CD14-positive monocyte (primary cell): ENCODE data around the gene MBD5. TPM values are rescaled to one million over a fixed set of nuclear protein-coding genes. Genes with fewer than 3 reads are reported as not detected.

Experiments
- DNase-seq, 3 donors: peaks; one replicate each; pipeline ENCODE4 v3.0.0-alpha.2; 2011 to 2022
- H2AFZ ChIP-seq: 2 replicates; pipeline ENCODE4 v1.6.0; 2012; ENCODE audit warnings: mild to moderate bottlenecking, low read depth, low read length, inconsistent platforms; ENCODE audit not compliant: insufficient read depth, poor library complexity, severe bottlenecking
- H3K27ac ChIP-seq, 2 donors: 1 replicate in 1 of 2; 2 replicates in 1 of 2; pipeline ENCODE4 v1.5.1; 2012 to 2013; ENCODE audit warnings: low read length in 2 of 2, control low read depth in 1 of 2, inconsistent platforms in 1 of 2, low read depth in 1 of 2, mild to moderate bottlenecking in 1 of 2
- H3K27me3 ChIP-seq, 2 donors: one replicate each; pipeline versions ENCODE4 v1.6.0 to v1.6.1; 2011 to 2013; ENCODE audit warnings: low read length in 2 of 2; ENCODE audit not compliant: control insufficient read depth in 2 of 2, insufficient read depth in 2 of 2
- H3K36me3 ChIP-seq, 2 donors: replicated peaks in 1 of 2; 1 replicate in 1 of 2; 2 replicates in 1 of 2; pipeline versions ENCODE4 v1.5.1 to v1.6.1; 2012 to 2013; ENCODE audit warnings: low read length in 2 of 2, control low read depth in 1 of 2, inconsistent platforms in 1 of 2, mild to moderate bottlenecking in 1 of 2; ENCODE audit not compliant: insufficient read depth in 2 of 2, control insufficient read depth in 1 of 2
- H3K4me1 ChIP-seq, 2 donors: 1 replicate in 1 of 2; 2 replicates in 1 of 2; pipeline versions ENCODE4 v1.5.1 to v1.6.1; 2012 to 2013; ENCODE audit warnings: low read length in 2 of 2, control low read depth in 1 of 2, inconsistent platforms in 1 of 2, mild to moderate bottlenecking in 1 of 2, moderate library complexity in 1 of 2; ENCODE audit not compliant: insufficient read depth in 2 of 2, control insufficient read depth in 1 of 2
- H3K4me2 ChIP-seq: replicated peaks from 2 replicates; pipeline ENCODE3; 2012; ENCODE audit warnings: low read length, moderate library complexity, mild to moderate bottlenecking; ENCODE audit not compliant: poor library complexity, severe bottlenecking; ENCODE audit errors: extremely low read depth
- H3K4me3 ChIP-seq, 3 experiments: fragments of 200-600 bp in 1 of 3; sonication (generic) in 1 of 3; replicated peaks in 1 of 3; 1 replicate in 2 of 3; 2 replicates in 1 of 3; pipeline ENCODE4 v1.5.1; 2011 to 2013; ENCODE audit warnings: low read length in 3 of 3, mild to moderate bottlenecking in 3 of 3, control low read depth in 2 of 3, low read depth in 2 of 3, inconsistent platforms in 1 of 3, moderate library complexity in 1 of 3
- H3K79me2 ChIP-seq: 2 replicates; pipeline ENCODE4 v1.6.0; 2012; ENCODE audit warnings: mild to moderate bottlenecking, control low read depth, inconsistent platforms, low read length, moderate library complexity; ENCODE audit not compliant: insufficient read depth
- H3K9ac ChIP-seq: 2 replicates; pipeline ENCODE4 v1.6.0; 2017; ENCODE audit warnings: low read length, mild to moderate bottlenecking; ENCODE audit not compliant: insufficient read depth, poor library complexity, severe bottlenecking
- H3K9me3 ChIP-seq, 2 donors: replicated peaks in 1 of 2; 1 replicate in 1 of 2; 2 replicates in 1 of 2; pipeline versions ENCODE4 v1.5.1 to v1.6.1; 2012 to 2013; ENCODE audit warnings: low read length in 2 of 2, control low read depth in 1 of 2; ENCODE audit not compliant: control insufficient read depth in 1 of 2, insufficient read depth in 1 of 2
- H4K20me1 ChIP-seq: 2 replicates; pipeline ENCODE4 v1.6.0; 2012; ENCODE audit warnings: mild to moderate bottlenecking, low read length, control low read depth, moderate library complexity; ENCODE audit not compliant: insufficient read depth
- H3K27ac Mint-ChIP-seq, 7 donors: one replicate each; pipeline ENCODE4 v1.8.0; 2020; ENCODE audit warnings: mild to moderate bottlenecking in 7 of 7, mixed read lengths in 7 of 7, moderate library complexity in 6 of 7, inconsistent platforms in 2 of 7
- H3K27me3 Mint-ChIP-seq, 3 donors: one replicate each; pipeline ENCODE4 v1.8.0; 2021 to 2022; ENCODE audit warnings: low read depth in 3 of 3, mild to moderate bottlenecking in 3 of 3, mixed read lengths in 3 of 3, moderate library complexity in 3 of 3, inconsistent platforms in 1 of 3
- H3K36me3 Mint-ChIP-seq, 2 donors: one replicate each; pipeline ENCODE4 v1.8.0; 2020; ENCODE audit warnings: mixed read lengths in 2 of 2, inconsistent platforms in 1 of 2, mild to moderate bottlenecking in 1 of 2
- H3K4me1 Mint-ChIP-seq: one replicate; pipeline ENCODE4 v1.8.0; 2020; ENCODE audit warnings: mild to moderate bottlenecking, mixed read lengths
- H3K4me3 Mint-ChIP-seq, 2 donors: one replicate each; pipeline ENCODE4 v1.8.0; 2020; ENCODE audit warnings: mild to moderate bottlenecking in 2 of 2, mixed read lengths in 2 of 2, moderate library complexity in 1 of 2
- H3K9me3 Mint-ChIP-seq, 7 donors: one replicate each; pipeline ENCODE4 v1.8.0; 2020 to 2022; ENCODE audit warnings: mixed read lengths in 7 of 7, mild to moderate bottlenecking in 6 of 7, moderate library complexity in 6 of 7, inconsistent platforms in 2 of 7
- CTCF ChIP-seq: fragments of 200-600 bp; IDR thresholded peaks from one replicate; pipeline ENCODE4 v1.8.0; 2022; ENCODE audit warnings: antibody characterized with exemption, mild to moderate bottlenecking
- WGBS: methylation state at CpG from one replicate; pipeline ENCODE4 v1.1.5; 2013; ENCODE audit warnings: missing lambda C conversion rate; ENCODE audit not compliant: insufficient coverage; 5-methylcytosine and 5-hydroxymethylcytosine counted together
- intact Hi-C, 2 donors: fragments of 100-400 bp; cut with micrococcal nuclease; formaldehyde crosslinking; loops; one replicate each; pipeline versions ENCODE4 v1.15.0 to v1.15.1; 2023
- polyA plus RNA-seq, 3 donors: library from polyadenylated mRNA; depleted of rRNA in 1 of 3; unstranded in 2 of 3; stranded (reverse) in 1 of 3; fragments of 300-500 nt in 2 of 3; fragments of >200 nt in 1 of 3; fragmentation: Illumina TruSeq in 2 of 3; gene quantifications; 1 replicate in 2 of 3; 2 replicates in 1 of 3; pipeline ENCODE4 v1.2.3, GENCODE V29; 2012 to 2021

MBD5 gene
- polyA plus RNA-seq, 3 donors = 2.3 to 5.7 (median 3.5) TPM

- Histone ChIP-seq H3K27me3 (no peaks in the 10 kb centered on the region), H3K4me1 (no peaks in the 10 kb centered on the region), H2AFZ (no peak overlapping the region), H3K9me3 (peaks cover 0 to 9% of the 10 kb centered on the region in 2 donors), H3K36me3 (no peaks in the 10 kb centered on the region), H4K20me1 (no peaks in the 10 kb centered on the region), H3K27ac (no peak overlapping the region), H3K9ac (no peak overlapping the region), H3K4me2 (no peak overlapping the region), H3K79me2 (no peaks in the 10 kb centered on the region), H3K4me3 (no peak overlapping the region)
- Mint-ChIP-seq H3K4me1 (no peaks in the 10 kb centered on the region), H3K27ac (no peak overlapping the region), H3K36me3 (peaks cover 2 to 13% of the 10 kb centered on the region in 2 donors), H3K9me3 (peaks cover 2 to 15% (median 5%) of the 10 kb centered on the region in 7 donors), H3K27me3 (peaks cover 0 to 2% (median 0%) of the 10 kb centered on the region in 3 donors), H3K4me3 (no peak overlapping the region)
- intact Hi-C loops = no loop called here
- DNase-seq = no peak
- TF ChIP-seq CTCF = no peak
- WGBS = no CpG with 5 or more reads among the region's 3 CpGs
Observed at GRCh38 chr2:148317598-148317997, 296.7 kb downstream of the MBD5 start.

- Histone ChIP-seq H3K4me3 (no peak overlapping the region), H3K4me2 (no peak overlapping the region), H2AFZ (no peak overlapping the region), H3K9ac (no peak overlapping the region), H3K27ac (no peak overlapping the region), H3K4me1 (no peaks in the 10 kb centered on the region), H4K20me1 (no peaks in the 10 kb centered on the region), H3K36me3 (peaks cover 0 to under 1% of the 10 kb centered on the region in 2 donors), H3K27me3 (no peaks in the 10 kb centered on the region), H3K79me2 (no peaks in the 10 kb centered on the region), H3K9me3 (peaks cover 0 to under 1% of the 10 kb centered on the region in 2 donors)
- H3K27ac Mint-ChIP-seq = no peak overlapping the region
- H3K27me3 Mint-ChIP-seq = peaks cover 0 to 2% (median 2%) of the 10 kb centered on the region in 3 donors
- peaks cover 18 to 23% of the 10 kb centered on the region in 2 donors for H3K36me3 Mint-ChIP-seq
- intact Hi-C loops = no loop called here
- TF ChIP-seq CTCF = no peak
- DNase-seq = no peak
- H3K4me1 Mint-ChIP-seq = no peaks in the 10 kb centered on the region
- no peak overlapping the region for H3K4me3 Mint-ChIP-seq
- peaks cover 0 to 8% (median 4%) of the 10 kb centered on the region in 7 donors for H3K9me3 Mint-ChIP-seq
Observed at GRCh38 chr2:148338541-148338940, 317.6 kb downstream of the MBD5 start.
